Large intestine (tissue), 3 donors: ENCODE measurements around the gene BAHCC1. TPM values are rescaled to one million over a fixed set of nuclear protein-coding genes. Genes with fewer than 3 reads are reported as not detected.

Experiments used
- DNase-seq, 2 donors: peaks; one replicate each; pipeline versions ENCODE4 v3.0.0 to v3.0.0-alpha.2; 2013
- H3K27ac ChIP-seq: one replicate; pipeline ENCODE4 v1.5.1; 2013; ENCODE audit warnings: low read length
- H3K27me3 ChIP-seq: 2 replicates; pipeline ENCODE4 v1.6.1; 2013; ENCODE audit warnings: low read length; ENCODE audit not compliant: control insufficient read depth, insufficient read depth
- H3K36me3 ChIP-seq: 2 replicates; pipeline ENCODE4 v1.6.1; 2013; ENCODE audit warnings: low read length; ENCODE audit not compliant: control insufficient read depth, insufficient read depth
- H3K4me1 ChIP-seq: one replicate; pipeline ENCODE4 v1.6.1; 2013; ENCODE audit warnings: low read length; ENCODE audit not compliant: control insufficient read depth, insufficient read depth
- H3K4me3 ChIP-seq: one replicate; pipeline ENCODE4 v1.5.1; 2013; ENCODE audit warnings: low read length
- H3K9me3 ChIP-seq: one replicate; pipeline ENCODE4 v1.6.1; 2013; ENCODE audit warnings: mild to moderate bottlenecking, low read depth, low read length, moderate library complexity; ENCODE audit not compliant: control insufficient read depth
- WGBS: methylation state at CpG from one replicate; pipeline ENCODE4 v1.1.5; 2013; ENCODE audit warnings: low lambda C conversion rate; ENCODE audit not compliant: insufficient coverage; 5-methylcytosine and 5-hydroxymethylcytosine counted together
- polyA plus RNA-seq: library from polyadenylated mRNA; unstranded; fragments of 120-200 nt; gene quantifications from one replicate; pipeline ENCODE4 v1.2.1, GENCODE V29; 2013

Gene BAHCC1
- polyA plus RNA-seq, 1 donor = 21.9 TPM

DNA sequence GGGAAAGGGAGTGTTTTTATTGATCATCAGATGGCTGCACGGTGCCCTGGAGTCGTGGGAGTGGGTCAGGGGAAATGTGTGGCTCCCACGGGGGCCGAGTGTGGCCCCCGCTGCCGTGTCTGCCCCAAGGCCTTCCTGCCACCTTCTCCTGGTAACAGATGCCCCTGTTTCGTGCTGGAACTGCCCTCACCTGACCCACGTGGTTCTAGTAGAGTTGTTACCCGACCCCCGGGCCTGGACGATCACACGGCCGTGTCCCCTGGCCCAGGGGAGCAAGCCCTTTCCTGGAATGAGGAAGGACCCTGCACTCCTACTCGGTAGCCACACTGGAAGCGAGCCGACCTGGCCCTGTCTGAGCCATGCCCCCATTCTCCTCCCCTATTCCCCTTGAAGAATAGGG lies 79.7 kb downstream of the BAHCC1 start:
- no CpG with 5 or more reads among the region's 16 CpGs for WGBS
- H3K4me3 ChIP-seq = no peak overlapping the region
- no peaks in the 10 kb centered on the region for H3K36me3 ChIP-seq
- no peaks in the 10 kb centered on the region for H3K27me3 ChIP-seq
- no peaks in the 10 kb centered on the region for H3K9me3 ChIP-seq
- no peak for DNase-seq
- no peaks in the 10 kb centered on the region for H3K4me1 ChIP-seq
- H3K27ac ChIP-seq = no peak overlapping the region

DNA sequence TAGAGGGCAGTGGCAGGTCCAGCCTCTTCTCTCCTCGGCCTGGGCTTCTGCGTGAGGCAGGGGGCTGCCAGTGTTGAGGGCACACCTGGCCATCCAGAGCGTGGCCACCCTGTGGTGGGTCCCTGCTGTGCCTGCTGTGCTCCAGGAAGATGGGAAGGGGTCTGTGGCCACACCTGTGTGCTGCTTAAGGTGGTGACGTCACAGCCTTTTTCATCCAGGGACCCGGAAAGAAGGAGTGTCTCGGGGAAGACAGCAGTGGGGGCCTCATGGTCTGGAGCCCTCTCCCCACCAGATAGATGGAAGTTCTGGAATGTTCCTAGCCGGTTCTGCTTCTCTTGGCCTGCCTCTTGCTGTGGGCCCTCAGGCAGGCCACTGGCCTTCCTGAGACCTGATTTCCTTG lies 80.8 kb downstream of the BAHCC1 start:
- H3K4me1 ChIP-seq = peaks cover 8% of the 10 kb centered on the region
- no peak overlapping the region for H3K27ac ChIP-seq
- peaks cover 3% of the 10 kb centered on the region for H3K27me3 ChIP-seq
- H3K9me3 ChIP-seq = no peaks in the 10 kb centered on the region
- no CpG with 5 or more reads among the region's 7 CpGs for WGBS
- no peak overlapping the region for H3K4me3 ChIP-seq
- no peaks in the 10 kb centered on the region for H3K36me3 ChIP-seq
- DNase-seq = no peak

- Histone ChIP-seq H3K27me3 (peaks cover 3% of the 10 kb centered on the region), H3K4me3 (no peak overlapping the region), H3K36me3 (no peaks in the 10 kb centered on the region), H3K27ac (no peak overlapping the region), H3K9me3 (no peaks in the 10 kb centered on the region), H3K4me1 (peaks cover 9% of the 10 kb centered on the region)
- no CpG with 5 or more reads among the region's 6 CpGs for WGBS
- DNase-seq = no peak
Observed at GRCh38 chr17:81476635-81477034, 81.4 kb downstream of the BAHCC1 start.

GRCh38 chr17:81477173-81477572 lies 81.9 kb downstream of the BAHCC1 start:
- Histone ChIP-seq H3K27me3 (peaks cover 3% of the 10 kb centered on the region), H3K9me3 (no peaks in the 10 kb centered on the region), H3K36me3 (no peaks in the 10 kb centered on the region), H3K4me1 (peaks cover 15% of the 10 kb centered on the region), H3K27ac (no peak overlapping the region), H3K4me3 (no peak overlapping the region)
- no peak for DNase-seq
- no CpG with 5 or more reads among the region's 7 CpGs for WGBS

DNA sequence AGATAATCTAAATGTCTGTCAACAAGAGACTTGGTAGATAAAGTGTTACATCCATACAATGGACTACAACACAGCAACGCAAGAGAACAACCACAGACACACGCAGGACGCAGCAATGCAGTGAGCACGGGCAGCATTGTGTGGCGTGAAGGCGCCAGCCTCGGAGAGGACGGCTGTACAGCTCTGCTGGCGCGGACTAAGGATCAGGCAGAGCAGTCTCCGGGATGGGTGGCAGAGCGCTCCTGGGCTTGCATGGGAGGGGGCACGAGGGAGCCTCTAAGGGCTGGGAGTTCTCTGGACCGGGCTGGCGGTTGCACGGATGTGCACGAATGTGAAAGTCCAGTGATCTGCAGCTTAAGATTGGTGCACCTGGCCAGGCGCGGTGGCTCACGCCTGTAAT lies 82.9 kb downstream of the BAHCC1 start:
- no peak for DNase-seq
- peaks cover 3% of the 10 kb centered on the region for H3K27me3 ChIP-seq
- no peak overlapping the region for H3K27ac ChIP-seq
- H3K9me3 ChIP-seq = no peaks in the 10 kb centered on the region
- no CpG with 5 or more reads among the region's 20 CpGs for WGBS
- H3K4me3 ChIP-seq = no peak overlapping the region
- no peaks in the 10 kb centered on the region for H3K36me3 ChIP-seq
- H3K4me1 ChIP-seq = peaks cover 24% of the 10 kb centered on the region

DNA sequence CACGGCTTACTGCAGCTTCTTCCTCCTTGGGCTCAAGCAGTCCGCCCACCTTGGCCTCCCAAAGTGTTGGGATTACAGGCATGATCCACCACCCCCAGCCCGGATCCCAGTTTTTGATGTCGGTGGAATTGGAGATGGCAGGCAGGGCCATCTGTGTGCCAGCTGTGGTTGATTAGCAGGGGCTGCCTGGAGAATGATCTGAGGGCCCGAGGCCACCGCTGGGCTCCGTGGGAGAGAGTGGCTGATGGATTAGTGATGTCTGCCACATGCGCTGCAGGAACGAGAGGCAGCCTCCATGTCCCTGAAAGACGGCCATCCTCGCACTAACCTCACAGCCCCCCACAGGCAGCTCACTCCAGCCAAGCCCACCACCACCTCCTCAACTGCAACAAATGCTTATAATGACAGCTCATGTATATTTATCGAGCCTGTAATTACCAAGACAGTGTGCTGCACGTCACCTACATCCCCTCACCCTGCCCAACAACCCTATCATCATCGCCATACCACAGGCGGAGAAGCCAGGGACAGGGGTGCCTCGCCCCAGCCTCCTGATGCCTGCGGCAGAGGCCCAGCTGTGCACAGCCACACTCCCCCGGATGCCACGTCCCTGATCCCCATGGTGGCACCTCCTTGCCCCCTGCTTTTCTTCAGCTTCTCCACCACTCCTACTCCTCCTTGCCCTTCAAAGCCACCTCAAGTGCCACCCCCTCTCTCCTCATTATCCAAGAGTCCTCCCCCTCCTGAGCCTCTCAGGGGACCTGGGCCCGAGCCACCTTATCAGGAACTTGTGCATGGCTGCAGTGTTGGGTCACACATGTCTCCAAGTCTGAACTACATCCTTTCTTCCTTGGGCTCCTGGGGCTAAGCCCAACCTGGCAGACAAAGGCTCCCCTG lies 84.2 kb downstream of the BAHCC1 start:
- H3K36me3 ChIP-seq = no peaks in the 10 kb centered on the region
- peaks cover 3% of the 10 kb centered on the region for H3K9me3 ChIP-seq
- H3K27me3 ChIP-seq = peaks cover 3% of the 10 kb centered on the region
- no peak overlapping the region for H3K27ac ChIP-seq
- no peak for DNase-seq
- no CpG with 5 or more reads among the region's 20 CpGs for WGBS
- H3K4me1 ChIP-seq = peaks cover 34% of the 10 kb centered on the region
- H3K4me3 ChIP-seq = no peak overlapping the region

GRCh38 chr17:81480140-81481072 lies 85.1 kb downstream of the BAHCC1 start:
- WGBS = 63% methylated on average over 1 of the region's 21 CpGs
- Histone ChIP-seq H3K9me3 (peaks cover 3% of the 10 kb centered on the region), H3K27ac (no peak overlapping the region), H3K4me3 (no peak overlapping the region), H3K36me3 (no peaks in the 10 kb centered on the region), H3K27me3 (peaks cover 3% of the 10 kb centered on the region), H3K4me1 (peaks cover 34% of the 10 kb centered on the region)
- DNase-seq = peak in 1 of 2 donors; percentile 37

DNA sequence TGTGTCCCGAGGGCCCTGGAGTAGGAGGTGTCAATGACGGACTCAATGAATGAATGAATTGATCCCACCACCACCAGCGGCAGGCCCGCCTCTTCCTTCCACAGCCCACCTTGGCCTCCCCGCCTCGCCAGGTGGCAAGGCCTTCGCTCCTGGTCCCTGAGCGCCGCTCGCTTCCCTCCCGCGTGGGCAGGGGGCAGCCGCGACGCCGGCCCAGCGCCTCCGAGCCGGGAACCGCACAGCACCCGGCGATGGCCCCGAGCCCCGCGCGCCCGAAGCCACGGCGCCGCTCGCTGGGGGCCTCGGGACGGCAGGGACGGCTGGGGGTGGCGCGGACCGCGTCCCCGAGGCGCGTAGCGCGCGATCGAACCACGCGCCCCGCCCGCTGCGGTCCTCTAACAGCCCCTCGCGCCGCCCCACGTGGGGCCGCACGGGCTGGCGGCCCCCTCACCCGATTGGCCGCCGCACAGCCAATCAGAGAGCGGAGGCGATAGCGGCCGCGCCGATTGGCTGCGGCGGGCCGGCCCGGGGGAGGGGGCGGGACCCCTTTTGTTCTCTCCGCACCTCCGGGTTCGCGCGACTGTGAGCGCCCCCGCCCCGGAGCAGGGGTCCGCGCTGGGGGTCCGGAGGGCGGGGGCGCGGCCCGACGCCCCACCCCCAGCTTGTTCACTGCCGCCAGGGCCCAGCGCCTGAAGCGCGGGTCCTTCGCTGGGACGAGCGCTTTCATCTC lies 86.0 kb downstream of the BAHCC1 start:
- Histone ChIP-seq H3K4me3 (peak overlapping the region; percentile 39), H3K9me3 (peaks cover 3% of the 10 kb centered on the region), H3K27ac (no peak overlapping the region), H3K36me3 (no peaks in the 10 kb centered on the region), H3K27me3 (peaks cover 3% of the 10 kb centered on the region), H3K4me1 (peaks cover 34% of the 10 kb centered on the region)
- WGBS = no CpG with 5 or more reads among the region's 94 CpGs
- DNase-seq = peak; percentile 79 to 88

DNA sequence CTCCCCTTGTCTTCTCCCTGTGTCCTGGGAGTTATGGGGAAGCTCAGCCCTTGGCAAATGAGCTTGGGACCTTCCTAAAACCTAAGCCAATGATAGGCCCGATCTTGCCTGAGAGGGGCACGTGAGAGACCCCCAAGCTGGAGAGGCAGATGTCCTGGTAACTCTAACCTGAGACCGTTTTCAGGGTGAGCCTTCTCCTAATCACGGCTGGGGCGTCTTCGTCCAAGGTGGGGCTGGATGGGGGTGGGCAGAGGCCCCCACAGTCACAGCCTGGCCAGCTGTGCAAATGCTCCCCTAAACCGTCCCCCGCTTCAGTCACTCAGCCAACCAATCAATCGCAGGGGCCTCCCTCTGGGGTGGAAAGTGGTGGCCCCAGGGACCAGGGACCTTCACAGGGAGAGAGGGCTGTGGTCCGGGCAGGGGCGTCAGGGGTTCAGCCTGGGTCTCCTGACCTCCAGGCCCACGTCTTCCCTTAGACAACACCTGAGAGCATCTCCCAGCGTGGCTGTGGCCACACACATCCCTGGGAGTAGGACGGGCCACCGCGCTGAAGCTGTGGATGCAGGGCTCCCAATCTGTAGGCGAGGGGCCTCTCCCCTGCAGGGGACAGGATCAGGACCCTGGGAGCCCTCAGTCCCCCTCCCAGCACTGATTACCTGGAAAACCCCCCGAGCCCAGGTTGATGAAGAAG lies 86.7 kb downstream of the BAHCC1 start:
- no peak overlapping the region for H3K27ac ChIP-seq
- H3K4me3 ChIP-seq = peak overlapping the region; percentile 39
- WGBS = no CpG with 5 or more reads among the region's 18 CpGs
- no peaks in the 10 kb centered on the region for H3K36me3 ChIP-seq
- peaks cover 3% of the 10 kb centered on the region for H3K9me3 ChIP-seq
- H3K27me3 ChIP-seq = peaks cover 3% of the 10 kb centered on the region
- no peak for DNase-seq
- peaks cover 34% of the 10 kb centered on the region for H3K4me1 ChIP-seq
